NCI-H1694 treated with DMSO at 0.1 percent for 48 hours (cell line): ENCODE data around the gene WFS1.

Source experiments
- DNase-seq: peaks from one replicate; lab custom pipeline; 2025; lab: John Stamatoyannopoulos, UW

The WFS1 gene, protein sequence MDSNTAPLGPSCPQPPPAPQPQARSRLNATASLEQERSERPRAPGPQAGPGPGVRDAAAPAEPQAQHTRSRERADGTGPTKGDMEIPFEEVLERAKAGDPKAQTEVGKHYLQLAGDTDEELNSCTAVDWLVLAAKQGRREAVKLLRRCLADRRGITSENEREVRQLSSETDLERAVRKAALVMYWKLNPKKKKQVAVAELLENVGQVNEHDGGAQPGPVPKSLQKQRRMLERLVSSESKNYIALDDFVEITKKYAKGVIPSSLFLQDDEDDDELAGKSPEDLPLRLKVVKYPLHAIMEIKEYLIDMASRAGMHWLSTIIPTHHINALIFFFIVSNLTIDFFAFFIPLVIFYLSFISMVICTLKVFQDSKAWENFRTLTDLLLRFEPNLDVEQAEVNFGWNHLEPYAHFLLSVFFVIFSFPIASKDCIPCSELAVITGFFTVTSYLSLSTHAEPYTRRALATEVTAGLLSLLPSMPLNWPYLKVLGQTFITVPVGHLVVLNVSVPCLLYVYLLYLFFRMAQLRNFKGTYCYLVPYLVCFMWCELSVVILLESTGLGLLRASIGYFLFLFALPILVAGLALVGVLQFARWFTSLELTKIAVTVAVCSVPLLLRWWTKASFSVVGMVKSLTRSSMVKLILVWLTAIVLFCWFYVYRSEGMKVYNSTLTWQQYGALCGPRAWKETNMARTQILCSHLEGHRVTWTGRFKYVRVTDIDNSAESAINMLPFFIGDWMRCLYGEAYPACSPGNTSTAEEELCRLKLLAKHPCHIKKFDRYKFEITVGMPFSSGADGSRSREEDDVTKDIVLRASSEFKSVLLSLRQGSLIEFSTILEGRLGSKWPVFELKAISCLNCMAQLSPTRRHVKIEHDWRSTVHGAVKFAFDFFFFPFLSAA

DNA sequence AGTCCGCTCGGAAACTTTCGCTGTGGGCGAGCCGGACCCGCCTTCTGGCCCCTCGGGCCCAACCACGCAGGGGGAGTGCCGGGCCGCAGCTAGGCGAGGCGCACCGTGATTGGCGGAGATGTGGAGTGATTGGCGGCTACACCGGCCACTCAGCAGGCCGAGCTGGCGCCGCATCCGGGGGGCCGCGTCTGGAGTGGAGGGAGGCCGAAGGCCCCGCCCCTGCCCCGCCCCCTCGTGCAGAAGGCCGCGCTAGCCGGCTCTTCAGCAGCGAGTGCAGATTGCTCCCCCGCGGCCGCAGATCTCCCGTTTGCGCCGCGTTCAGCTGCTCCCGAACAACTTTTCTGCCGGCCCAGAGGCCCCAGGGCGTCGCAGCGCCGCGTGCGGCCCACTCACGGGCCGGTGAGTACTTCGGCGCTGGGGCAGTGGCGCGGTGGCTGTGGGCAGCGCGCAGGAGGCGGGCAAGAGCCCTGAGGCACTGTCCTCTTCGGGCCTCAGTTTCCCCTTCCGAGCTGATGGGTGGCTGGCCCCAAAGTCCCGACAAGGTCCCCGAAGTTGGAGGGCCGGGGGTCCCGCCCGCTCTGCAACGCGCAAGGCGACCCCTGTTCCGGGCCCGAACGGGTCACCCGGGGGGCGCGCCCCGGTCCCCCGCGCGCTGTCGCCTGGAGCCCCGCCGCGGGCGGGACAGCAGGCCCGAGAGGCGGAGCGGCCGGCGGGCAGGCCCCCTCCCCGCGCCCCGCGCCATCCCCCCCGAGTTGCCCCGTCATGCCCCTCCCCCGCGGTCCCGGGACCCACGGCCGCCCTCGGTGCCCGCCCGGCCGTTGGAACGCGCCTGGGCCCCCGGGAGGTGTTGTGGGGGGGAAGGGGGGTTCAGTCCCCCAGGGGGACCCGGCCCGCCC, at the start of gene WFS1:
TSS of gene WFS1 (plus strand) at position 235 of the 896 bp plus-strand sequence. CDS start 7,606 bp downstream, outside the sequence.
- DNase-seq: peak; percentile 81

DNA sequence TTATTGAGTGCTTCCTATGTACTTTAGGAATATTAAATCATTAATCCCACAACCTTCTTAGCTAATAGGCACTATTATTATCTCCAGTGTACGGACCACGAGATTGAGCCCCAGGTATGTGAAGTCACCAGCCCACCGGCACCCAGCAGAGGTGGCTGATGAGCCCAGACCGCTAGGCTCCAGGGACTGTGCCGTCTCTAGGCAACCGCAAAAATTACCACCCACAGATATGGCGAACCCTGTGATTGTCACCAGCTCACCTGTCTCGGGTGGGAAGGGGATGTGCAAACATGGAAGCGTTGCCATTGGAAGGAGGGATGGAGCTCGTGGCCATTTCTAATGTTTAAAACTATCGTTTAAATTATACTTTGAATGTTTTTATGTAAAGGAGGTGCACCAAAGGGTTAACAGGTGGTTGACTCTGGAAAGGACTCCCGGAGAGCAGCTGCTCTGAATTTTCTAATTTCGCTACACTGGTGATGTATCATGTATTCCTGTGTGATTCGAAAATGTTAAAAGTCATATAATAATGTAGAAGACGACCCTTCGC, 48.3 kb upstream of the WFS1 start:
- no peak for DNase-seq

DNA sequence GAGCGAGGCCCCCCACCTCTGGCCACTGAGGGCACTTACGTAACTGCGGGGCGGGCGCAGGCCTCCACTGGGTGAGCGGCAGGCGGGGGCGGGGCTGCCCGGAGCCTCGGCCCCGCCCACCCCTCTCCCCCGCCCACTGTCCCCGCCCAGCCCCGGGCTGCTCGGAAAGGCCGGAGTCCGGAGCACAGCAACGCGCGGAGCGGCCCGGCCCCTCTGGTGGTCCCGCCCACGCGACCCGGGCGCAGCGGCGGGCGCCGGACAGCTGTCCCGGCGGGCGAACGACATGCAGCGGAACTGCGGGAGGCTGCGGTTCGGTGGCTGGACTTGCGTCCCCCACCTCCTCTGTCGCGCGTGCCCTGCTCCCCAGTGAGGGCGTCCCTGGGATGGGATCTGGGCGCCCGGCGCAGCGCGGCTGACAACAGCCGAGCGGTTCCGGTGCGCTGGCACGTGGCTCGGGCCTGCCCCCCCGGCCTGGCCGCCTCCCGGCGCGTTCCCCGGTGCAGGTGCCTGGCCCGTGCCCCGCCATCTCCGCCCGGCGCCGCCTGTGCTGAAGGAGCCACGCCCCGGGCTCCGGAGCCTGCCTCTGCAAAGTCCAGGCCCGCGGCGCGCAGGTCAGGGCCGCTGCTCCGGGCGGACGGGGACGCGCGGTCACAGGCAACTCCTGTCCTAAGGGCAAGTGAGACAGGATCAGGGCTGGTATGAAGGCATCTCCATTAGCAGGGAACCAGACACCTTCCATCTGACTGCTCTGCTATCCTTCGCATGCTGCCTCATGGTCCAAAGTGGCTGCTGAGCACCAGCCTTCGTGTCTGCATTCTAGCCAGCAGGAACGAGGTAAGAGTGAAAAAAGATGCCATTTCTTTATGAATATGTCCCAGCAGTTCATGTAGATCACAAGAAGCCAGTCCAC, 47.5 kb upstream of the WFS1 start:
- no peak for DNase-seq

DNA sequence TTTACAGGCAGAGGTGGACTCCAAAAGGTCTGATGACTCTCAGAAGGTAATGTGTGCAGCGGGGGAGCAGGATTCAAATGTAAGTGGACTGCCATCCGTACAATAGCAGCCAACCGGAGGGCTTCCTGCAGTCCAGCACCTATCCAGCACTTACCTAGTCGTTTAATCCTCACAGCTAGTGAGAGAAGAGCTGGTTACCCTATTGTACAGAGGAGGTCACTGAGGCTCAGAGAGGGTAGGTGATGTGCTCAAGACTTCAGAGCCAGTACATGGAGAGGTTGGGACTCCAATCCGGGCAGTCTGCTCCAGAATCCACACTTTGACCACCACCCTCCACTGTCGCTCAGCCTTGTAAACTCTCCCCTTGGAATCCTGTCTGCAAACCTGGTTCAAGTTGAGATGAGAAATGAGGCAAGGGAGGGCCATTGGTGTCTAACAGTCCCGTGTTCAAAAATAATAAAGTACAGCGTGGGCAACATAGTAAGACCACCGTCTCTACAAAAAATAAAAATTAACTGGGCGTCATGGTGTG, 46.8 kb upstream of the WFS1 start:
- no peak for DNase-seq

DNA sequence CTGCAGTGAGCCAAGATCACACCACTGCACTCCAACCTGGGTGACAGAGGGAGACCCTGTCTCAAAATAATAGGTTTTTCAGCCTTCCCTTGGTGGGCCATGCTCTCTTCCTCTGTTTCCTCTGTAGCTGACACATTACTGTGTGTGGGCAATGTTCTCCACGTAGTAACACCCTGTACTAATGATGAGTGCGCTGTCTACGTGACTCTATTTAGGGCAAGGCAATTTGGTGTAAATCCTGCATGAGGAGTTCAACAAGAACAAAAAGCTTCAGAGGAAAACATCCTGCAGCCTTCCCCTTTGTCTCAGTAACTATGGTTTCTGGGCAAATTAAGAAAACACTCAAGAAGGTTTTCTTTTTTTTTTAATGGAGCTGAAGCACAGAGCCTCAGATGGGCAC, 44.9 kb upstream of the WFS1 start:
- DNase-seq: no peak

DNA sequence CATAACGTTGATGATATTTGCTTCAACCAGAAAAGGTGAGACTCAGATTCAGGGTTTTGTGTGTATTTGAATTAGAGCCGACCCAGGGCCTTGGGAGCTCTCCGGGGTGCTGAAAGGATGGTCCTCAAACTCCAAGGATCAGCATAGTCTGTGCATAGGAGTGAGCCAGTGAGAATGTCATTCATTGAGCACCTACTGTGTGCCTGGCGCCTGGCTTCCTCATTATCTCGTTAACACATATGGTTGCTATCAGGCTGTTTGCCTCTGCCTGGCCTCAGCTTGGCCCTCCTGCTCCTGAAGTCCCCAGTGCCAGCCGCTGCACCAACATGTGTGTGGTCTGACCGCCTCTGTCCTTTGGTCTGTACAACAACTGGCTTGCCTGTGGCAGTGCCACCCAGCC, 44.2 kb upstream of the WFS1 start:
- no peak for DNase-seq

DNA sequence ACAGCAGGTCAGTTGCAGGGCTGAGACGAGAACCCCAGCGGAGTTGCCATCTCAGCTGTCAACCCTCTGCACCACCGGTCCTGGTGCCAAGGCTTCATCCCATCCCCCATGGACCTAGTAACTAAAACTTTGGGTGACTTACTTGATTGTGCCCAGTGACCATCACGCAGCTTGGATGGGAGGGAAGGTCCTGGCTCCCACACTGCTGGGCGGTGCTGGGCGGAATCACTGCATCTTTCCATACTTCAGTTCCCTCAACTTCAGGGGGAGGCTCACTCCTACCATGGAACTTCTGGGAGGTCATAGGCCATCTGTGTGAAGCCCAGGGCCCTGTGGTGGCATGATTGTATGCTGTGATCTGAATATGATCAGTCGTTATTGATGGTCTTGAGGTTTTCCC, 43.1 kb upstream of the WFS1 start:
- no peak for DNase-seq

DNA sequence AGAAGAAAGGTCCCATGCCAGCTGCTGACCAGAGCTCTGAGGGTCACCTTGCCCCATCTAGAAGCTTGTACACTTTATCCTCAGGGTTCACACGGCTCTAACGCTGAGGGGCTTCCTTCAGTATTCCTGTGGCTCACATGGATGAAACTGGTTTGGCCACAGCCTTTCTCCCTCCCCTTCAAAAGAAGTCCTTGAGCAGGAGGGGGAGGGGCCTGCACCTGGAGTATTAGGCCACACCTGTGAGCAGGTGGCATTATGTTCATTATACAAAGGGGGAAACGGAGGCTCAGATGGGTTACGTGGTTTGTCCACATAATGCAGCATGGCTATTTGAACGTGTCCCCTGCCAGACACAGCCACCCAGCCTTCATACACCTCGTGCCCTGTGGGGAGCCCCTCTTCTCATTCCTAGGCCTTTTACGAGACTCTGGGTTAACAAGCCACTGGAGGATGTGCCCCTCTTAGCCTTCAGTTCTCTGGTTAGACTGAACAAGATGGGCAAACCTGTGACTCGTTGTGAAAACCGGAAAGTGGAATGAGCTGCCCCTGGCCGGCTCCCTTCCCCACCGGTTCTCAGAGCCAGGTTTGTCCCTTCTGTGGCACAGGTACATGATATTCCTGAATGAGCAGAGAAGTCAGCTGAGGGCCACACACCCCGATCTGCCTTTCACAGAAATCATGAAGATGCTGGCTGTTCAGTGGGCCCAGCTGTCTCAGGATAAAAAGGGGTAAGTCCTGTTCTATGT, 42.1 kb upstream of the WFS1 start:
- DNase-seq: no peak

DNA sequence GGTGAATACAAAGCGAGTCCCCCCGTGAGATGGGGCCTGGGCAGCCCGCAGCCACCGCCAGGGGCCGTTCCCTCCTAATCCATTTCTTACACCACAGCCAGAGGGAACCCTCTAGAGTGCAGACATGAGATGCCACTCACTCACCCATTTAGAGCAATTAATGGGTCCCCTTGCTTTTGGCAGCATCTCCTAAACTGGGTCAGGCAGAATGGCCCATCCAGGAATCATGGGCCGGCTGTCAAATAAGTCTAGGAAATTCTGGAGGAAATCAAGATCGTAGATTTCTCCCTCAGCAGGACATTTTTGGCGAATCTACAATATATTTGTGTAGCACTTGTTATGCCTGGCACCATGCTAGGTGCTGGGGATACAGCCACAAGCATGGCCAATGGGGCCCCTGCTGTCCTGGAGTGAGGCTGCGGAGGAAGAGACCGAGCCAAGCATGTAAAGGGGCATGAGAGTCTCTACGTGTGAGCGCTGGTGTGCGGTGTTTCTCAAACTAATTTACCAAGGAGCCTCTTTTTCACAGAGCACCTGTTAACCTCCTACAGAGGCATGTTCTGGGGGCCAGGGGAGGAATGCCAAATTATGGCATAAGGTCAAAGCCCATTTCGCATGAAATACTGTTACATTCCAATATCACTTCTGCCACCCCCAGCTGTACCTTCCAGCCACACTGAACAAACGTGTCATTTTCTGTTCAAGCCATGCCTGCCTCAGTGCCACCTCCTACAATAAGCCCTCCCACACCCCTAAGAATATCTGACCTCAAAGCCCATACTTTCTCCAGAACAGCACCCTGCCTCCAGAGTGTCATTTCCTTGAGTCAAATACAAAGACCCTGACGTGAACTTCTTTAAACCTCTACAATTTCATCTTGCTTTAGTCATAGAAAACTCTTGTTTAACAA, 41.2 kb upstream of the WFS1 start:
- no peak for DNase-seq

DNA sequence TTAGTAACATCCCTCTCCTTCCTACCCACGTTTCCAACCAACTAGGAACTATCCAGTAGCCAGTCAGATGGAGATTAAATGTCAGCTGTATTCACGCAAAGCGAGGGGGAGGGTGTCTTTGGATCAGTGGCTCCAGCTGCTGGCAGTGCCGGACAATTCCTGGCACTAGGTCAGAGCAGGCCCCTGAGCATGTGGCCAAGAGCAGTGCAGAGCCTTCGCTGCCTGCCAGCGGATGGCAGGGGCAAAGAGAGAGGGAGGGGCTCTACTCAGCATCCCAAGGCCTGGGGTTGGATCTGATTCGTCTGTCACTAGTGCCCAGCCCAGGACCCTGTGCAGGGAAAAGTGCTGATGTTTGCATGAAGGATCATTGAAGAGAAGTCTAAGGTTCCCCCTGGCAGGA, 40.6 kb upstream of the WFS1 start:
- DNase-seq: no peak

DNA sequence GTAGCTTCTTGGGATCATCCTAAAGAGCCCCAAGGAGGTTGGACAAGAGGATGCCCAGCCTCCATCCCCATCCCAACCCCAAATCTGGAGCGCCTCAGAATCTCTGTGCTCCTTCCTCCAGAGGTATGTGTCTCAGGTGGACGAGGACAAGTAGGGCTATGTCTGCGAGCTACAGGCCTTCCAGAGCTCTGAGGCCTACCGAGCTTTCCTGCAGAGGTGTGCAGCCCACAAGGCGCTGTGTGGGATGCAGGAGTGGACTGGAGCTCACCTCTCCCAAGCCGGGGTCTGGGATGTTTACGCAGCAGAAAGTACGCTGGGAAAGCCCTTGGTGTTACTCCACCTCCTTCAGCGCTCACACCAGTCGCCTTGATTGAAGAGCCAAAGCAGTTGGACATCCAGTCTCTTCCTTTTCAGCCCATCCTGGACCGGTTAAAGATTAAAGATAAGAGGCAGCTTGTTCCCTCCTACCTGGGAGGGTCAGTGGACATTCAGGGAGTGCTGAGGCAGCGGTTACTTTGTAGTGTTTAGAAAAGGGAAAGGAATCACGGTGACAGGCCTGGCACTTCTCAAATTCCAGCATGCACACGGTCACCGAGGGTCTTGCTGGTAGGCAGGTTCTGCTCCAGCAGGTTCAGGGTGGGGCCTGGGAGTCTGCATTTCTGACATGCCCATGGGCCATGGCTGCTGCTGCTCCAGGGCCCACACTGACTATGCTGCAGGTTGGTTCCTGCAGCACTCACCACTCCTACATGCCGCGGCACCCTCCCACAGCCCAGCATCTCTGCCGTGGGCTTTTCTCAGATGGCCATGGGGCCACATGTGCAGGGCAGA, 39.8 kb upstream of the WFS1 start:
- DNase-seq: no peak

DNA sequence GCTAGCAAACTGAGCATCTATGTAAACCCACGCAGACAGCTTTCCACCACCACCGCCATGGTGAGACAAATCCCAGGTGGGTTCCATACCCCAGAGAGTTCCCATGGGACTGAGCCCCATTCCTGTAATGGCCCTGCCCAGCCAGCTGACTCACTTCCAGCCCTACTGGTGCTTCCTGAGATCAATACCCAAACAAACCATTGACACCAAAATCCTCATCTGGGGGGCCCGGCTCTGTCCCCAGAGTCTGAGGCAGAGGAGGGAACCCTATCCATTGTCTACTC, 39.2 kb upstream of the WFS1 start:
- DNase-seq: no peak

DNA sequence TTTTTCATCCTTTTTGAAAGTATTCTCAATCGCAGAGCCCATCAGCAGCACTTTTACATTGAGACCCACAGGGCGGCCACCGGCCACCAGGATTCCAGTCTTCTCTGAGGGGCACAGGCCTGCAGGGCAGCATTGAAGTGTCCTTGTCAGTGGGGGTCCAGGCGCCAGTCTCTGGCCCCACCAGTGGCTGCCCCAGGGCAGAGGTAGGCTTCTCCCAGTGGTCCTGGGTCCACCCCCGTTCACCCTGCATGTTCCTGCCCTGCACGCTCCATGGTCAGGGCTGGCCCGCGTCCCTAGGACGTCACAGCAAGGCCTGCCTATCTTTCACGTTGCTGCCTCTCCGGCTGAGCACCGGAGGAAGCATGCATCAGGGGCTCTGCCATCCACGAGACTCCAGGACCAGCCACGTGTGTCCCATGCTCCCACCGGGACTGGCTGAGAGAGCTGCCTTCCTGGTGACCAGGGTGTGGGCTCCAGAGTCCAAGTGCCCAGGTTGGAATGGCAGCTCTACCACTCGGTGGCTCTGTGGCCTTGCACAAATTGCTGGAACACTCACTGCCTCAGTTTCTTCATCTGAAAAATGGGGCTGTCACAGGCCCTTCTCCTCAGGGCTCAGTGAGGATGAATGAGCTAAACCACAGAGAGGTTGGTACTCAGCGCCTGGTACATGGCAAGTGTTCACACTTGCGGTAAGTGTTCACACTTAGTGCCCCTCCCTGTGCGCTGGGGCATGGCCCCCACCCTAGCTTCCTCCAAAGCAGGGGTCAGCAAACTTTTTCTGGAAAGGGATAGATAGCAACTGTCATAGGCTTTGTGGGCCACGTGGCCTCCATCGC, 38.6 kb upstream of the WFS1 start:
- no peak for DNase-seq

DNA sequence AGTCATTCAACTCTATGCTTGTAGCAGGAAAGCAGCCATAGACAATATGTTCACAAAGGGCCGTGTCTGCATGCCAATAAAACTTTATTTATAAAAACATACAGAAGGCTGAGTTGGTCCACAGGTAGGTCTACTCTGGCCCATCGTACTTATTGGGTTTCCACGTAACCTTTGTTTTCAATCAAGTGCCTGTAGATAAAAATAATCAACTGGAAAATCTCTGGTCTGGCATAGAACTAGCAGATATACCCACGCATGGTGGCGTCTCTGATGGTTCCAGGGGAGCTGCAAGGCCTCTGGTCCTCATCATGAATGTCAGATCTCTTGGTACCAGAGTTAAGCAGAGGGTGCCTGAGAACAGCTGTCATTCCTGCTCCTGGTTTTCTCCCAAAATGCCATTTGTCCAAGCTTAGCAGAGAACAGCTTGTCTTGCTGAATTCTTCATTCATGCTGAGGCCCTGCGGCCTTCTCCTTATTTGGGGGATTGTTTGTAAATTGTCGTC, 37.9 kb upstream of the WFS1 start:
- DNase-seq: no peak

DNA sequence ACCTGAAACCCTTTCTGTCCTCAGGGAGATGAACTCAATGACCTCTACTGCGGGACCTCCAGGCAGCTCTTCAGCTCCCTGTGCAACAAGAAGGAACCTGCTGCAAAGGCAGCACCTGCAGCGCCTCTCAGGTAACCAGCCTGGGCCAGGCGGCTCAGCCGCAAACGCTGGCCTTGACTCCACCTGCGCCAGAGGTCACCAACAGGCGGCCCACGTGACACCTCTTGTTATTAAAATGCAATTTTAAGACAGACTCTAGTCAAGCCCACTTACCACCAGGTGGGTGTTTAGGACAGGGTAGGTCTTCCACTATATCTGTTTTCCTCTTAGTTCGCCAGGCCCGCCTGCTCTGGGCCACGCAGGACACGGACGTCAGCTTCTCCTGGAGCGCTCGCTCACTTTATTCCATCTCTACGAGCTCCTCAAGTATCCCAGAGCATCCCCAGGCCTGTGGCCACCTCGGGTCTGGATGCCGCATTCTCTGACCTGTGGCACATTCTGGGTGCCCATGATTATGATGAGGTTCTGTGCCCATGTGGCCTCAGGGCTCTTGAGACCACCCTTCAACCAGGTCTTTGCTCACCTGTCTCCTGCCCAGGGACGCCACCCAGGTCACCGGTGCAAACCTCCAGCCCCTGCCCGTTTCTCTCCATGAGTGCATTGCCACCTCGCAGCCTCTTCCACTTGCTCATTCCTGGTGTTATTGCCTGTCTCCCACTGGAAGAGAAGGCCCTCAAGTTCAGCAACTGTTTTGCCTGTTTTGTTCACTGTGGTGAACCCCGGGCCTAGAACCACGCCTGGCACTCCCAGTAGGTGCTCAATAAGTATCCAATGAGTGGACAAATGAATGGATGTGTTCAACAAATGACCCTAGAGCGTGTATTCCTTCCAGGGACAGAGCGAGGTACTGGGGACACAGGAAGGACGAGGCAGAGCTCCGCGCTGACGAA, 36.5 kb upstream of the WFS1 start:
- DNase-seq: no peak

DNA sequence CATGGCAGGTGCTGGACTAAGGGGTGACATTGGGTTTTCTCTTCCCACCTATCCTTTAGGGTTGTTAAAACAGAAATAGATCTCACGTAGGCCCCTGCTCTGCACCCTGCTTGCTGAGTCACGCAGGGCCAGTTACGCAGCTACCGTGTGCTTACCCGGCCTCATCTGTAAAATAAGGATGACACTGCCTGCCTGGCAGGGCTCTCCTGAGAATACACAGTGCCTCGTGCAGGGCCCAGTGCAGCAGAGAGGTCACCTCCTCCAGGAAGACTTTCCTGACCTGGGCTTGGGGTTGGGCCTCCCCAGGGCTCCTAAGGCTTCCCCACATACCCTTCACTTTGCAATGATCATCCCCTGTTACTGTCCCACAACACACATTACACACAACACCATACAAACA, 35.7 kb upstream of the WFS1 start:
- DNase-seq: no peak
